Stimulated activated CD4-positive, alpha-beta T cell treated with anti-CD3 and anti-CD28 coated beads, Interleukin-1b, Interleukin-23, amount 100 ng/mL, for 4 hours (primary cell): ENCODE results near the gene NCMAP.
"Not testable (repeated sequence)": the region's sequence is repeated elsewhere in the genome, so short reads cannot be mapped to it uniquely, and the experiment has no call there.

Experiments used
- DNase-seq, 2 donors: peaks; one replicate each; pipeline ENCODE4 v3.0.0-alpha.2; 2020; ENCODE audit warnings: low read depth in 2 of 2

The NCMAP gene

GRCh38 chr1:24555591-24556413, at the start of gene NCMAP:
Gene NCMAP, plus strand, starts transcription at chr1:24556087. Its CDS starts 39,344 bp downstream, at chr1:24595431.
- peak; percentile 45 to 53 for DNase-seq

GRCh38 chr1:24506691-24507381, 49.1 kb upstream of the NCMAP start:
- DNase-seq, result no peak

GRCh38 chr1:24507405-24507804, 48.5 kb upstream of the NCMAP start:
- no peak for DNase-seq

GRCh38 chr1:24508911-24509310, 47.0 kb upstream of the NCMAP start:
- no peak for DNase-seq

- DNase-seq, result no peak
These were observed 42.2 kb upstream of the NCMAP start for GRCh38 chr1:24513706-24514105.

GRCh38 chr1:24514946-24515345, 40.9 kb upstream of the NCMAP start:
- no peak for DNase-seq

- DNase-seq, result not testable (repeated sequence)
These were observed 40.1 kb upstream of the NCMAP start for GRCh38 chr1:24515671-24516209.

GRCh38 chr1:24516506-24516905, 39.4 kb upstream of the NCMAP start:
- no peak for DNase-seq

- DNase-seq, result no peak
These were observed 38.0 kb upstream of the NCMAP start for GRCh38 chr1:24517898-24518297.

GRCh38 chr1:24520282-24520681, 35.6 kb upstream of the NCMAP start:
- not testable (repeated sequence) for DNase-seq

GRCh38 chr1:24525606-24526005, 30.3 kb upstream of the NCMAP start:
- DNase-seq, result no peak

GRCh38 chr1:24526045-24526444, 29.8 kb upstream of the NCMAP start:
- no peak for DNase-seq

- peak in 1 of 2 donors; percentile 28 for DNase-seq
These were observed 28.8 kb upstream of the NCMAP start for GRCh38 chr1:24526940-24527542.

GRCh38 chr1:24528744-24529143, 27.1 kb upstream of the NCMAP start:
- no peak for DNase-seq

GRCh38 chr1:24529292-24529691, 26.6 kb upstream of the NCMAP start:
- not testable (repeated sequence) for DNase-seq

GRCh38 chr1:24535021-24535424, 20.9 kb upstream of the NCMAP start:
- peak; percentile 58 to 62 for DNase-seq

GRCh38 chr1:24535778-24536177, 20.1 kb upstream of the NCMAP start:
- DNase-seq, result no peak

GRCh38 chr1:24536391-24536840, 19.5 kb upstream of the NCMAP start:
- DNase-seq, result peak; percentile 27 to 47

- DNase-seq, result no peak
These were observed 15.6 kb upstream of the NCMAP start for GRCh38 chr1:24540051-24540905.

GRCh38 chr1:24540906-24541710, 14.8 kb upstream of the NCMAP start:
- no peak for DNase-seq
